ENCODE measurements around the gene MPPED1. TPM values are rescaled to one million over a fixed set of nuclear protein-coding genes. Genes with fewer than 3 reads are reported as not detected.

The MPPED1 gene
- total RNA-seq, 1 donor from 2014 or later = not detected

- Mint-ChIP-seq H3K4me1 (ENCODE audit: low read depth) (peaks cover 10% of the 10 kb centered on the region), H3K36me3 (ENCODE audit: low read depth) (no peaks in the 10 kb centered on the region), H3K27ac (no peak overlapping the region), H3K9me3 (peaks cover 3% of the 10 kb centered on the region), H3K4me3 (no peak overlapping the region), H3K27me3 (ENCODE audit: insufficient read depth) (no peaks in the 10 kb centered on the region)
- DNase-seq (ENCODE audit: low spot score) = no peak
- intact Hi-C loops (cut with micrococcal nuclease) = no loop called here
Measured at GRCh38 chr22:43516386-43516785, 104.6 kb downstream of the MPPED1 start.

GRCh38 chr22:43516996-43517635 is 105.3 kb downstream of the MPPED1 start:
- Mint-ChIP-seq H3K27ac (no peak overlapping the region), H3K4me3 (no peak overlapping the region), H3K27me3 (ENCODE audit: insufficient read depth) (no peaks in the 10 kb centered on the region), H3K9me3 (peaks cover 3% of the 10 kb centered on the region), H3K4me1 (ENCODE audit: low read depth) (peaks cover 10% of the 10 kb centered on the region), H3K36me3 (ENCODE audit: low read depth) (no peaks in the 10 kb centered on the region)
- intact Hi-C loops (cut with micrococcal nuclease) = no loop called here
- DNase-seq (ENCODE audit: low spot score) = no peak

DNA sequence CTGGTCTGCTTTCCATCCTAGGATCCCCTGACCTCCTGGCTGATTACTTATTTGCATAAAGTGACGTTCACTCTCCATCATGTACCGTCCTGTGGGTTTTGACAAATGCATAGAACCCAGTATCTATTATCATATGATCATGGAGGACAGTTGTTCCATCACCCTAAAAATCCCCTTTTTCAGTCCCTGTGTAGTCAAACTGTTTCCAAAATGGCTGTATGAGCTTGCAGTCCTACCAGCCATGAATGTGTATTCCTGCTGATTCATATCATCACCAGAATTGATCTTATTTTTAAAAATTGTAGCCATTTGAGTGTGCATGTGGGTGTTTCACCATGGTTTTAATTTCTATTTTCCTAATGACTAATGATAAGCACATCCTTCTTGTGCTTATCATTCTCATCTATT is 108.8 kb downstream of the MPPED1 start:
- Mint-ChIP-seq H3K4me3 (no peak overlapping the region), H3K27me3 (ENCODE audit: insufficient read depth) (no peaks in the 10 kb centered on the region), H3K4me1 (ENCODE audit: low read depth) (peaks cover 10% of the 10 kb centered on the region), H3K27ac (peak overlapping the region; percentile 75), H3K9me3 (peaks cover 3% of the 10 kb centered on the region), H3K36me3 (ENCODE audit: low read depth) (no peaks in the 10 kb centered on the region)
- intact Hi-C loops (cut with micrococcal nuclease) = no loop called here
- DNase-seq (ENCODE audit: low spot score) = no peak

- intact Hi-C loops (cut with micrococcal nuclease) = no loop called here
- Mint-ChIP-seq H3K36me3 (ENCODE audit: low read depth) (no peaks in the 10 kb centered on the region), H3K4me1 (ENCODE audit: low read depth) (peaks cover 10% of the 10 kb centered on the region), H3K27me3 (ENCODE audit: insufficient read depth) (no peaks in the 10 kb centered on the region), H3K27ac (no peak overlapping the region), H3K4me3 (no peak overlapping the region), H3K9me3 (peaks cover 3% of the 10 kb centered on the region)
- DNase-seq (ENCODE audit: low spot score) = no peak
Measured at GRCh38 chr22:43521716-43522115, 109.9 kb downstream of the MPPED1 start.

- H3K9me3 Mint-ChIP-seq = no peaks in the 10 kb centered on the region
- H3K4me3 Mint-ChIP-seq = no peak overlapping the region
- intact Hi-C loops (cut with micrococcal nuclease) = no loop called here
- H3K36me3 Mint-ChIP-seq (ENCODE audit: low read depth) = no peaks in the 10 kb centered on the region
- no peaks in the 10 kb centered on the region for H3K27me3 Mint-ChIP-seq (ENCODE audit: insufficient read depth)
- no peak for DNase-seq (ENCODE audit: low spot score)
- no peaks in the 10 kb centered on the region for H3K4me1 Mint-ChIP-seq (ENCODE audit: low read depth)
- no peak overlapping the region for H3K27ac Mint-ChIP-seq
Measured at GRCh38 chr22:43526117-43526655, 114.4 kb downstream of the MPPED1 start.

GRCh38 chr22:43526946-43527345 is 115.1 kb downstream of the MPPED1 start:
- Mint-ChIP-seq H3K4me3 (no peak overlapping the region), H3K27me3 (ENCODE audit: insufficient read depth) (no peaks in the 10 kb centered on the region), H3K27ac (no peak overlapping the region), H3K36me3 (ENCODE audit: low read depth) (no peaks in the 10 kb centered on the region), H3K9me3 (no peaks in the 10 kb centered on the region), H3K4me1 (ENCODE audit: low read depth) (no peaks in the 10 kb centered on the region)
- no peak for DNase-seq (ENCODE audit: low spot score)
- intact Hi-C loops (cut with micrococcal nuclease) = no loop called here

DNA sequence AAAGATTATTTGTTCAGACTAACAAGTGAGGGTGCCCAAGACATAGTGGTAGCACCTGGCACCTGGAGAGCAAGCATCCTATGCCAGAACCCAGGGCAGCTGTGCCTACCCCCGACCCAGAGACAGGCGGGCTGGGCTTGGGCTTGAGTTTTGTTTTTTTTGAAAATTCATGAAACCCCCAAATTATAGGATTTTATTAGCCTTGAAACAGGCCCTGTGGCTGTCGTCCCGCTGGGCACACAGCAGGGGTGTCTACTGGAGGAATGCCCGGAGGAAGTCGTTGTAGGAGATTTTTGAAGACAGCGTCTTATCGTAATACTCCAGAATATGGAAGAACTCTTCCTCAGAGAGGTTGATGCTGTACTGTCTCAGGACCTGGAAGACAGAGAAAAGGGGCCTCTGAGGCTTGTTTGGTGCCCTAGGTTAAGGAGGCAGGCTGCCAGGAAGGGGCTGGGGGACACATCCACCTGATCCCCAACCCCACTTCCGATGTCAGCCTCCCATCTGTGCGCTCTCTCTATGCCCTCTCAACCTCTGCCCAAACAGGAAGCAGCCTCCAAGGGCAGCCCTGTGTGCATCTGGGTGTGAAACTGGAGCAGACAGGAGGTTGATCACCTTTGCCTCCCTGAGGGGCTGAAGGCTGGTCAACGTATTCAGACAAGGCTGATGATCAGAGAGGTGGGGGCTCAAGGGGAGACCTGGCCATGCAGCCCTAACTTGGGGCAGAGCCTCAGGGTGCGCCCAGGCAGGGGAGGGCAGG is 117.0 kb downstream of the MPPED1 start:
- Mint-ChIP-seq H3K4me1 (ENCODE audit: low read depth) (no peaks in the 10 kb centered on the region), H3K4me3 (no peak overlapping the region), H3K27me3 (ENCODE audit: insufficient read depth) (no peaks in the 10 kb centered on the region), H3K36me3 (ENCODE audit: low read depth) (no peaks in the 10 kb centered on the region), H3K27ac (no peak overlapping the region), H3K9me3 (no peaks in the 10 kb centered on the region)
- no peak for DNase-seq (ENCODE audit: low spot score)
- intact Hi-C loops (cut with micrococcal nuclease) = no loop called here

GRCh38 chr22:43529461-43529860 is 117.6 kb downstream of the MPPED1 start:
- H3K27me3 Mint-ChIP-seq (ENCODE audit: insufficient read depth) = no peaks in the 10 kb centered on the region
- no peaks in the 10 kb centered on the region for H3K36me3 Mint-ChIP-seq (ENCODE audit: low read depth)
- H3K4me1 Mint-ChIP-seq (ENCODE audit: low read depth) = no peaks in the 10 kb centered on the region
- no peak overlapping the region for H3K27ac Mint-ChIP-seq
- no peaks in the 10 kb centered on the region for H3K9me3 Mint-ChIP-seq
- no peak for DNase-seq (ENCODE audit: low spot score)
- intact Hi-C loops (cut with micrococcal nuclease) = no loop called here
- no peak overlapping the region for H3K4me3 Mint-ChIP-seq

DNA sequence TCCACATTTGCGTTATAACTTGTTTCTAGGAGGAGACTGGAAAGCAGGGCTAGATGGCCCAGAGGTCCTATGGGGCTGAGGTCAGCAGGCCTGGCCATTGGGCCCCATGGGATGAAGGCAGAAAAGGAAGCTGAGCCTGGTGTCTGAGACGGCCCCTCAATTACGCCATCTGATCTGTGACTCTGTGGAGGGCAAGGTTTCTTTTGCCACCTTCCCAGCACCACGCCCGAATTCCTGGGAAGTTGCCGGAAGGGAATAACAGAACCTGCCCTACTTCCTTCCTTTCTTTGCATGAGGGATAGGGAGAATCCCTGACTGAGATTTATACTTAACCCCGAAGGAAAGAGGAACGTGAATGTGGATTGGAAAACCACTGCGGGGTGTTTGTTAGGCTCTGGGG is 118.1 kb downstream of the MPPED1 start:
- Mint-ChIP-seq H3K4me3 (no peak overlapping the region), H3K27ac (no peak overlapping the region), H3K36me3 (ENCODE audit: low read depth) (no peaks in the 10 kb centered on the region), H3K9me3 (no peaks in the 10 kb centered on the region), H3K27me3 (ENCODE audit: insufficient read depth) (no peaks in the 10 kb centered on the region), H3K4me1 (ENCODE audit: low read depth) (no peaks in the 10 kb centered on the region)
- intact Hi-C loops (cut with micrococcal nuclease) = no loop called here
- DNase-seq (ENCODE audit: low spot score) = no peak

GRCh38 chr22:43530349-43531201 is 118.8 kb downstream of the MPPED1 start:
- H3K36me3 Mint-ChIP-seq (ENCODE audit: low read depth) = no peaks in the 10 kb centered on the region
- no peaks in the 10 kb centered on the region for H3K27me3 Mint-ChIP-seq (ENCODE audit: insufficient read depth)
- intact Hi-C loops (cut with micrococcal nuclease) = no loop called here
- no peaks in the 10 kb centered on the region for H3K9me3 Mint-ChIP-seq
- no peak overlapping the region for H3K27ac Mint-ChIP-seq
- H3K4me3 Mint-ChIP-seq = no peak overlapping the region
- H3K4me1 Mint-ChIP-seq (ENCODE audit: low read depth) = no peaks in the 10 kb centered on the region
- DNase-seq (ENCODE audit: low spot score) = no peak

- Mint-ChIP-seq H3K27me3 (ENCODE audit: insufficient read depth) (no peaks in the 10 kb centered on the region), H3K4me3 (no peak overlapping the region), H3K36me3 (ENCODE audit: low read depth) (no peaks in the 10 kb centered on the region), H3K4me1 (ENCODE audit: low read depth) (no peaks in the 10 kb centered on the region), H3K9me3 (no peaks in the 10 kb centered on the region), H3K27ac (no peak overlapping the region)
- intact Hi-C loops (cut with micrococcal nuclease) = no loop called here
- DNase-seq (ENCODE audit: low spot score) = no peak
Measured at GRCh38 chr22:43531651-43532050, 119.8 kb downstream of the MPPED1 start.

- no peak for DNase-seq (ENCODE audit: low spot score)
- Mint-ChIP-seq H3K4me1 (ENCODE audit: low read depth) (no peaks in the 10 kb centered on the region), H3K27me3 (ENCODE audit: insufficient read depth) (no peaks in the 10 kb centered on the region), H3K9me3 (no peaks in the 10 kb centered on the region), H3K36me3 (ENCODE audit: low read depth) (no peaks in the 10 kb centered on the region), H3K4me3 (no peak overlapping the region), H3K27ac (no peak overlapping the region)
- intact Hi-C loops (cut with micrococcal nuclease) = no loop called here
Measured at GRCh38 chr22:43532301-43533155, 120.7 kb downstream of the MPPED1 start.

Data from activated T-helper 1 cell treated with anti-CD3 and anti-CD28 coated beads, Interleukin-12 subunit alpha, Interleukin-12 subunit beta, Interleukin-2, Interleukin-4 antibody, amounts not matched to agents 30 ng/mL and 10 ng/mL and 1 ng/mL, durations not matched to agents 14 hours and 24 hours and 36 hours (primary cell).